Lung (tissue), 12 donors: ENCODE data around the gene DCAF15. TPM values are rescaled to one million over a fixed set of nuclear protein-coding genes. Genes with fewer than 3 reads are reported as not detected.
A peak's percentile ranks its signal among the peaks of the same experiment; 100 is the strongest.

ENCODE experiments used
- ATAC-seq: fragments of 200-7000 bp; cut with Tn5 transposase; one replicate; pipeline ENCODE4 v1.9.1; 2020; ENCODE audit warnings: moderate number of reproducible peaks; ENCODE audit not compliant: insufficient read depth, low FRiP score
- DNase-seq, 3 donors: peaks; one replicate each; pipeline ENCODE4 v3.0.0-alpha.2; 2013 to 2017
- H3K27ac ChIP-seq, 2 donors: one replicate each; pipeline ENCODE4 v1.5.1; 2013; ENCODE audit warnings: mild to moderate bottlenecking in 2 of 2, moderate library complexity in 2 of 2, control low read depth in 1 of 2, inconsistent platforms in 1 of 2, low read depth in 1 of 2, low read length in 1 of 2
- H3K27me3 ChIP-seq, 3 donors: one replicate each; pipeline ENCODE4 v1.5.1; 2013; ENCODE audit warnings: low read length in 2 of 3; ENCODE audit not compliant: control insufficient read depth in 3 of 3, insufficient read depth in 3 of 3
- H3K36me3 ChIP-seq, 4 donors: one replicate each; pipeline ENCODE4 v1.5.1; 2013; ENCODE audit warnings: low read length in 4 of 4, mild to moderate bottlenecking in 1 of 4, moderate library complexity in 1 of 4; ENCODE audit not compliant: control insufficient read depth in 4 of 4, insufficient read depth in 4 of 4
- H3K4me1 ChIP-seq, 5 donors: one replicate each; pipeline ENCODE4 v1.5.1; 2013; ENCODE audit warnings: low read length in 5 of 5, mild to moderate bottlenecking in 2 of 5, moderate library complexity in 1 of 5; ENCODE audit not compliant: control insufficient read depth in 5 of 5, insufficient read depth in 5 of 5
- H3K4me3 ChIP-seq: one replicate; pipeline ENCODE4 v1.5.1; 2013; ENCODE audit warnings: mild to moderate bottlenecking, control low read depth, moderate library complexity
- H3K9ac ChIP-seq, 2 donors: one replicate each; pipeline ENCODE4 v1.5.1; 2013; ENCODE audit warnings: low read length in 2 of 2, control low read depth in 1 of 2; ENCODE audit not compliant: insufficient read depth in 1 of 2
- H3K9me3 ChIP-seq, 4 donors: one replicate each; pipeline ENCODE4 v1.5.1; 2013; ENCODE audit warnings: low read length in 3 of 4, mild to moderate bottlenecking in 1 of 4, moderate library complexity in 1 of 4; ENCODE audit not compliant: control insufficient read depth in 4 of 4, insufficient read depth in 3 of 4
- CTCF ChIP-seq: IDR thresholded peaks from 2 replicates; pipeline ENCODE4 v1.5.1; 2012; ENCODE audit warnings: mild to moderate bottlenecking; ENCODE audit errors: control extremely low read depth, extremely low read depth
- WGBS, 2 donors: extraction: QIAGEN DNeasy Blood & Tissue Kit; methylation state at CpG; one replicate each; pipeline ENCODE4 v1.1.7; 2013; 5-methylcytosine and 5-hydroxymethylcytosine counted together
- polyA plus RNA-seq, 2 donors: library from polyadenylated mRNA; stranded (reverse); fragments of 200-250 nt; gene quantifications; one replicate each; pipeline ENCODE4 v1.2.1, GENCODE V29; 2013
- total RNA-seq, 2 donors: library from RNA; depleted of rRNA in 1 of 2; stranded (reverse); fragments of >200 nt in 1 of 2; gene quantifications; one replicate each; pipeline ENCODE4 v1.2.1, GENCODE V29; 2014 to 2021
- donor health status: control.
- donor health status: control.
- donor health status: Bipolar disorder and iron deficiency.
- donor health status: healthy.
- donor health status: DM: yes; HTN: yes; CAD: no.

DCAF15 gene
- total and polyA plus RNA-seq, 4 donors = 13.8 to 56.1 (median 33.4) TPM

GRCh38 chr19:13976446-13976845 lies 24.1 kb downstream of the DCAF15 start:
- Histone ChIP-seq H3K4me3 (no peak overlapping the region), H3K36me3 (peaks cover 0 to 20% (median 11%) of the 10 kb centered on the region in 4 donors), H3K27me3 (no peaks in the 10 kb centered on the region), H3K4me1 (peaks cover 0 to 13% (median 7%) of the 10 kb centered on the region in 5 donors), H3K9me3 (no peaks in the 10 kb centered on the region), H3K9ac (no peak overlapping the region), H3K27ac (peak overlapping the region in 1 of 2 donors; percentile 58)
- TF ChIP-seq CTCF = no peak
- WGBS, 2 donors = 87 to 89% methylated on average over 12 of the region's 12 CpGs
- ATAC-seq (no peak), DNase-seq (no peak)

- 88 to 90% methylated on average over 12 of the region's 12 CpGs for WGBS, 2 donors
- TF ChIP-seq CTCF = no peak
- Histone ChIP-seq H3K27ac (peak overlapping the region; percentile 69 to 73), H3K9ac (no peak overlapping the region), H3K9me3 (no peaks in the 10 kb centered on the region), H3K4me1 (peaks cover 0 to 13% (median 7%) of the 10 kb centered on the region in 5 donors), H3K27me3 (no peaks in the 10 kb centered on the region), H3K4me3 (no peak overlapping the region), H3K36me3 (peaks cover 0 to 25% (median 10%) of the 10 kb centered on the region in 4 donors)
- DNase-seq = no peak
- no peak for ATAC-seq
Observed at GRCh38 chr19:13977803-13978202, 25.5 kb downstream of the DCAF15 start.

- Histone ChIP-seq H3K27me3 (no peaks in the 10 kb centered on the region), H3K4me1 (peaks cover 0 to 13% (median 7%) of the 10 kb centered on the region in 5 donors), H3K4me3 (no peak overlapping the region), H3K36me3 (peaks cover 0 to 25% (median 12%) of the 10 kb centered on the region in 4 donors), H3K9ac (peak overlapping the region in 1 of 2 donors; percentile 16), H3K9me3 (no peaks in the 10 kb centered on the region), H3K27ac (peak overlapping the region; percentile 73 to 74)
- no peak for TF ChIP-seq CTCF
- WGBS, 2 donors = 6 to 8% methylated on average over 59 to 74 of the region's 74 CpGs
- ATAC-seq (peak; percentile 78), DNase-seq (peak; percentile 85 to 91 (median 91))
Observed at GRCh38 chr19:13978351-13979243, 26.3 kb downstream of the DCAF15 start.
